PC-3 (cell line): ENCODE data around the gene AURKB. TPM values are rescaled to one million over a fixed set of nuclear protein-coding genes. Genes with fewer than 3 reads are reported as not detected.

Experiments used
- ATAC-seq: fragments of 200-7000 bp; cut with Tn5 transposase; 2 replicates; pipeline ENCODE4 v1.9.1; 2020; ENCODE audit warnings: mild to moderate bottlenecking, moderate library complexity
- BruUV-seq: library from RNA; stranded (reverse); fragments of 400-500 nt; replicated peaks from 2 replicates; lab custom pipeline; 2021; lab: Mats Ljungman, UMichigan
- CTCF ChIA-PET: fragments of 300-600 bp; sonication (Branson Sonifier 250); formaldehyde crosslinking; loops from one replicate; lab custom pipeline; 2022; ENCODE audit warnings: antibody characterized with exemption; lab: Charles Lee
- POLR2A ChIA-PET: fragments of 300-600 bp; sonication (Branson Sonifier 250); formaldehyde crosslinking; loops from one replicate; lab custom pipeline; 2022; ENCODE audit warnings: antibody characterized with exemption; ENCODE audit not compliant: unreplicated experiment; lab: Charles Lee
- DNase-seq: peaks from one replicate; pipeline ENCODE4 v3.0.0-alpha.2; 2015
- H2AFZ ChIP-seq: fragments of 300-600 bp; sonication (generic); 2 replicates; pipeline ENCODE4 v1.6.0; 2016; ENCODE audit warnings: antibody characterized with exemption, low read length
- H3F3A ChIP-seq: fragments of 300-600 bp; sonication (generic); one replicate; pipeline ENCODE4 v1.6.0; 2017; ENCODE audit warnings: antibody characterized with exemption, low read length, control low read depth, mild to moderate bottlenecking; ENCODE audit not compliant: unreplicated experiment
- H3K27ac ChIP-seq: fragments of 300-600 bp; sonication (generic); 2 replicates; pipeline ENCODE4 v1.5.1; 2016; ENCODE audit warnings: mild to moderate bottlenecking, low read length
- H3K27me3 ChIP-seq: fragments of 300-600 bp; sonication (generic); 2 replicates; pipeline ENCODE4 v1.6.1; 2016; ENCODE audit warnings: low read length, mixed read lengths
- H3K36me3 ChIP-seq: fragments of 300-600 bp; sonication (generic); 2 replicates; pipeline ENCODE4 v1.6.1; 2016; ENCODE audit warnings: low read depth, mixed run types, low read length, mixed read lengths
- H3K4me1 ChIP-seq: fragments of 300-600 bp; sonication (generic); 2 replicates; pipeline ENCODE4 v1.5.1; 2016; ENCODE audit warnings: low read length; ENCODE audit not compliant: insufficient read depth
- H3K4me2 ChIP-seq: fragments of 300-600 bp; sonication (generic); 2 replicates; pipeline ENCODE4 v1.6.0; 2016; ENCODE audit warnings: low read length
- H3K4me3 ChIP-seq: fragments of 300-600 bp; sonication (generic); 2 replicates; pipeline ENCODE4 v1.5.1; 2016; ENCODE audit warnings: mild to moderate bottlenecking, low read length, mixed read lengths
- H3K79me2 ChIP-seq: fragments of 300-600 bp; sonication (generic); 2 replicates; pipeline ENCODE4 v1.6.1; 2017; ENCODE audit warnings: low read length, mixed read lengths
- H3K9ac ChIP-seq: fragments of 300-600 bp; sonication (generic); 2 replicates; pipeline ENCODE4 v1.6.0; 2016; ENCODE audit warnings: mild to moderate bottlenecking, low read length
- H3K9me2 ChIP-seq: fragments of 300-600 bp; sonication (generic); replicated peaks from 2 replicates; pipeline ENCODE4 v1.6.1; 2016; ENCODE audit warnings: mixed run types, low read length, mixed read lengths
- H3K9me3 ChIP-seq: fragments of 300-600 bp; sonication (generic); 2 replicates; pipeline ENCODE4 v1.6.1; 2016; ENCODE audit warnings: low read length, mixed read lengths
- H4K20me1 ChIP-seq: fragments of 300-600 bp; sonication (generic); 2 replicates; pipeline ENCODE4 v1.6.1; 2016; ENCODE audit warnings: low read length, mixed read lengths
- EZH2 ChIP-seq: fragments of 300-600 bp; sonication (generic); IDR thresholded peaks from one replicate; pipeline ENCODE4 v1.6.1; 2017; ENCODE audit warnings: antibody characterized with exemption, mild to moderate bottlenecking, low read length; ENCODE audit not compliant: unreplicated experiment
- EZH2phosphoT487 ChIP-seq: fragments of 300-600 bp; sonication (generic); IDR thresholded peaks from 2 replicates; pipeline ENCODE4 v1.6.1; 2018; ENCODE audit warnings: mild to moderate bottlenecking, antibody characterized with exemption, low read length, borderline replicate concordance
- intact Hi-C: fragments of 100-400 bp; cut with micrococcal nuclease; formaldehyde crosslinking; loops from 2 replicates; pipeline ENCODE4 v1.9.0; 2023
- total RNA-seq: library from RNA; depleted of rRNA; stranded (reverse); fragments of >200 nt; gene quantifications from 2 replicates; pipeline ENCODE4 v1.2.3, GENCODE V29; 2014
- TF ChIP-seq, protein P1 (sequence below): fragments of 300-600 bp; sonication (generic); conservative IDR thresholded peaks from 2 replicates; pipeline ENCODE4 v1.5.1; 2017; ENCODE audit warnings: antibody characterized with exemption, low read depth, mild to moderate bottlenecking, low read length

The AURKB gene
- total RNA-seq, 1 experiment from 2014 or later, result 82.9 TPM

GRCh38 chr17:8159032-8159400 is 51.4 kb downstream of the AURKB start:
- BruUV-seq, result no TSS peak
- peaks cover 36% of the 10 kb centered on the region for H3K79me2 ChIP-seq
- POLR2A ChIA-PET, result no interaction called here
- no peaks in the 10 kb centered on the region for H3F3A ChIP-seq
- H3K36me3 ChIP-seq, result no peaks in the 10 kb centered on the region; the same call in 1 of the 2 replicates
- no peaks in the 10 kb centered on the region for H3K9me3 ChIP-seq
- H3K9me2 ChIP-seq, result no peaks in the 10 kb centered on the region
- no peak overlapping the region for H3K9ac ChIP-seq
- H3K27ac ChIP-seq, result no peak overlapping the region
- ATAC-seq (no peak), DNase-seq (no peak)
- TF ChIP-seq EZH2 (no peak), EZH2phosphoT487 (no peak)
- TF ChIP-seq, protein P1, sequence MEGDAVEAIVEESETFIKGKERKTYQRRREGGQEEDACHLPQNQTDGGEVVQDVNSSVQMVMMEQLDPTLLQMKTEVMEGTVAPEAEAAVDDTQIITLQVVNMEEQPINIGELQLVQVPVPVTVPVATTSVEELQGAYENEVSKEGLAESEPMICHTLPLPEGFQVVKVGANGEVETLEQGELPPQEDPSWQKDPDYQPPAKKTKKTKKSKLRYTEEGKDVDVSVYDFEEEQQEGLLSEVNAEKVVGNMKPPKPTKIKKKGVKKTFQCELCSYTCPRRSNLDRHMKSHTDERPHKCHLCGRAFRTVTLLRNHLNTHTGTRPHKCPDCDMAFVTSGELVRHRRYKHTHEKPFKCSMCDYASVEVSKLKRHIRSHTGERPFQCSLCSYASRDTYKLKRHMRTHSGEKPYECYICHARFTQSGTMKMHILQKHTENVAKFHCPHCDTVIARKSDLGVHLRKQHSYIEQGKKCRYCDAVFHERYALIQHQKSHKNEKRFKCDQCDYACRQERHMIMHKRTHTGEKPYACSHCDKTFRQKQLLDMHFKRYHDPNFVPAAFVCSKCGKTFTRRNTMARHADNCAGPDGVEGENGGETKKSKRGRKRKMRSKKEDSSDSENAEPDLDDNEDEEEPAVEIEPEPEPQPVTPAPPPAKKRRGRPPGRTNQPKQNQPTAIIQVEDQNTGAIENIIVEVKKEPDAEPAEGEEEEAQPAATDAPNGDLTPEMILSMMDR, result no peak
- H3K4me2 ChIP-seq, result no peak overlapping the region
- peaks cover 41% of the 10 kb centered on the region for H3K4me1 ChIP-seq
- peaks cover 15% of the 10 kb centered on the region; the same call in 1 of the 2 replicates for H4K20me1 ChIP-seq
- no peaks in the 10 kb centered on the region for H3K27me3 ChIP-seq
- no peak overlapping the region for H2AFZ ChIP-seq
- CTCF ChIA-PET, result no interaction called here
- H3K4me3 ChIP-seq, result no peak overlapping the region
- intact Hi-C loops, result no loop called here

DNA sequence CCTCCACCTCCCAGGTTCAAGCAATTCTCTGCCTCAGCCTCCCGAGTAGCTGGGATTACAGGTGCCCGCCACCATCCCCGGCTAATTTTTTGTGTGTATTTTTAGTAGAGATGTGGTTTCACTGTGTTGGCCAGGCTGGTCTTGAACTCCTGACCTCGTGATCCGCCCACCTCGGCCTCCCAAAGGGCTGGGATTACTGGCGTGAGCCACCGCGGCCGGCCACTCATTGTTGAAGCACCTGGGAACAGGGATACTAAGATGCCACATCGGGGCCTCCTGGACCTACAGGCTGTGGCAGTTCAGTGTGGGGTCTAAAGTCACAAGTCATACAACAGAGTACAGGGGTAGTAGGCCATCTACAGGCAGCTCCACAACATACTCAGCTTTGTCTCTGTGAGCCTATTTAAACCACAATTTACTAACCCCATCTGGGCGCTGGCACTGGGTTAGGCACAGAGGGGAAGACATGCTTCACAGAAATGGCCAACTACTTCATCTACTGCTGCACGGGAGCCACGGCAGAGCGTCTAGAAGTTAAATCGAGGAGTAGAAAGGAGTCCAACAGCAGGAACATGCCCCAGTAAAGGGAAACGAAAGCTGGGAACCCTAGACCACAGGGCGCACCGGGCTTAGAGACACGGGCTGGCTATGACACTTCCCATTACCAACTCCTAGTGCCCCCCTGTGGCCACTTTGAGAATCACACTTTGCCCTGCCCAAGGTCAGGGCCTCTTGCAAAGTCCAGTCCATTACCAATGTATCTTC is 51.9 kb downstream of the AURKB start:
- Histone ChIP-seq H2AFZ (no peak overlapping the region), H3K4me3 (no peak overlapping the region), H3K9me2 (no peaks in the 10 kb centered on the region), H3K36me3 (no peaks in the 10 kb centered on the region; the same call in 1 of the 2 replicates), H3K4me2 (no peak overlapping the region), H3K79me2 (peaks cover 42% of the 10 kb centered on the region), H3K27me3 (no peaks in the 10 kb centered on the region), H3F3A (no peaks in the 10 kb centered on the region), H3K4me1 (peaks cover 41% of the 10 kb centered on the region), H3K27ac (no peak overlapping the region), H4K20me1 (peaks cover 15% of the 10 kb centered on the region; the same call in 1 of the 2 replicates), H3K9ac (no peak overlapping the region), H3K9me3 (no peaks in the 10 kb centered on the region)
- ChIA-PET CTCF (interaction anchor here (0.6 kb wide), 1 partner anchor 61 kb away, joined by 4 read pairs; no protein-coding TSS in a partner anchor), POLR2A (no interaction called here)
- peak; percentile 17; the same call in 1 of the 2 replicates for ATAC-seq
- TF ChIP-seq, protein P1, result peak; percentile 73
- no peak for TF ChIP-seq EZH2
- BruUV-seq, result no TSS peak
- intact Hi-C loops, result no loop called here
- DNase-seq, result peak; percentile 88
